GM12878 (cell line): Measurements from ENCODE around the gene OVCA2. TPM values are rescaled to one million over a fixed set of nuclear protein-coding genes. Genes with fewer than 3 reads are reported as not detected.

Source experiments
- BHLHE40 ChIP-seq, 2 experiments: fragments of 450-650 bp in 1 of 2; IDR thresholded peaks; 2 replicates each; pipeline ENCODE4 v1.6.1; 2011 to 2017; ENCODE audit warnings: low read depth in 2 of 2, borderline replicate concordance in 1 of 2, improper control_type of control experiment in 1 of 2, low read length in 1 of 2, mild to moderate bottlenecking in 1 of 2
- CHD4 ChIP-seq: fragments of 200-600 bp; sonication (generic); IDR thresholded peaks from 2 replicates; pipeline ENCODE4 v1.6.1; 2016; ENCODE audit warnings: mild to moderate bottlenecking
- CREM ChIP-seq: IDR thresholded peaks from 2 replicates; pipeline ENCODE4 v1.6.1; 2014; ENCODE audit warnings: antibody characterized with exemption, low read depth
- CTCF ChIP-seq, 3 experiments: IDR thresholded peaks in 2 of 3; conservative IDR thresholded peaks in 1 of 3; 2 replicates each; pipeline ENCODE4 v1.5.1; 2011; ENCODE audit warnings: low read depth in 3 of 3, low read length in 3 of 3, mild to moderate bottlenecking in 3 of 3, control low read depth in 2 of 3, moderate library complexity in 2 of 3, inconsistent platforms in 1 of 3, mixed read lengths in 1 of 3; ENCODE audit not compliant: control insufficient read depth in 2 of 3, insufficient read depth in 1 of 3; ENCODE audit errors: extremely low read depth in 1 of 3
- CUX1 ChIP-seq: IDR thresholded peaks from 2 replicates; pipeline ENCODE4 v1.6.1; 2012; ENCODE audit warnings: improper control_type of control experiment, low read depth, low read length; ENCODE audit not compliant: insufficient replicate concordance
- ESRRA ChIP-seq: IDR thresholded peaks from 2 replicates; pipeline ENCODE4 v1.6.1; 2012; ENCODE audit warnings: mild to moderate bottlenecking, low read length, improper control_type of control experiment
- GABPA ChIP-seq: IDR thresholded peaks from 2 replicates; pipeline ENCODE4 v1.6.1; 2014; ENCODE audit warnings: antibody characterized with exemption, low read depth, mild to moderate bottlenecking, inconsistent platforms
- HDGF ChIP-seq: fragments of 450-650 bp; IDR thresholded peaks from 2 replicates; pipeline ENCODE4 v1.6.1; 2016; ENCODE audit warnings: antibody characterized with exemption
- MAX ChIP-seq: IDR thresholded peaks from 2 replicates; pipeline ENCODE4 v1.6.1; 2012; ENCODE audit warnings: low read depth, low read length, improper control_type of control experiment
- MXI1 ChIP-seq: fragments of 150-350 bp; IDR thresholded peaks from 2 replicates; pipeline ENCODE4 v1.6.1; 2011; ENCODE audit warnings: low read depth, mild to moderate bottlenecking, inconsistent platforms, low read length, improper control_type of control experiment
- SIN3A ChIP-seq: IDR thresholded peaks from 2 replicates; pipeline ENCODE4 v1.6.1; 2012; ENCODE audit warnings: low read depth, low read length, improper control_type of control experiment
- TBL1XR1 ChIP-seq: IDR thresholded peaks from 2 replicates; pipeline ENCODE4 v1.6.1; 2012; ENCODE audit warnings: low read depth, low read length, improper control_type of control experiment
- ZNF24 ChIP-seq: fragments of 450-650 bp; IDR thresholded peaks from 2 replicates; pipeline ENCODE4 v1.6.1; 2017; ENCODE audit warnings: antibody characterized with exemption, mild to moderate bottlenecking
- ZNF592 ChIP-seq: fragments of 450-650 bp; IDR thresholded peaks from 2 replicates; pipeline ENCODE4 v1.6.1; 2017; ENCODE audit warnings: mild to moderate bottlenecking, moderate library complexity
- polyA plus RNA-seq, 11 experiments: library from polyadenylated mRNA; depleted of rRNA in 4 of 11; unstranded in 6 of 11; stranded (reverse) in 5 of 11; fragments of >200 nt; fragmentation: Nextera tagmentation in 4 of 11; fragmentation: Illumina TruSeq in 1 of 11; extraction: Ambion mirVana in 4 of 11; extraction: Trizol in 1 of 11; gene quantifications; 1 replicate in 1 of 11; 2 replicates in 10 of 11; pipeline versions ENCODE4 v1.2.1 to v1.2.3, GENCODE V29; 2011 to 2016; ENCODE audit warnings: inconsistent platforms in 2 of 11, missing spikeins in 2 of 11, low read depth in 1 of 11
- total RNA-seq, 4 experiments: library from RNA; depleted of rRNA in 3 of 4; stranded (reverse); fragments of >200 nt in 3 of 4; fragmentation: Illumina TruSeq in 1 of 4; extraction: Trizol in 1 of 4; gene quantifications; 2 replicates each; pipeline versions ENCODE4 v1.2.1 to v1.2.3, GENCODE V29; 2013 to 2021

The OVCA2 gene
- total and polyA plus RNA-seq, 10 of the 15 experiments (the other 5 are each of a cell fraction or from before 2014, with no cell fraction given), result 6.1 to 75.3 (median 40.7) TPM

- TF ChIP-seq CUX1 (no peak), CHD4 (no peak), CREM (0 out of 2 replicates have a peak, but pooled peaks have one; percentile 4), BHLHE40 (IDR thresholded peaks at IDR 0.05; ENCODE audit: borderline replicate concordance in 1 of 2, low read depth in 2 of 2, low read length in 1 of 2) (peak; percentile 70 to 88), GABPA (no peak), HDGF (peak; percentile 76; the same call in 1 of the 2 replicates), CTCF (IDR thresholded peaks at IDR 0.05 in 2 of 3, conservative IDR thresholded peaks at IDR 0.05 in 1 of 3; ENCODE audit: control insufficient read depth in 2 of 3, extremely low read depth in 1 of 3, insufficient read depth in 1 of 3, low read depth in 3 of 3, low read length in 3 of 3) (peak in 2 of 3 experiments; percentile 25 to 29; a peak in 4 of 6 replicates), ESRRA (no peak), SIN3A (peak; percentile 27; the same call in 1 of the 2 replicates), TBL1XR1 (0 out of 2 replicates have a peak, but pooled peaks have one; percentile 31), MXI1 (peak; percentile 94), ZNF592 (peak; percentile 70), ZNF24 (0 out of 2 replicates have a peak, but pooled peaks have one; percentile 23), MAX (peak; percentile 73; the same call in 1 of the 2 replicates)
These were observed 14.7 kb downstream of the OVCA2 start (continued) for GRCh38 chr17:2056206-2057174.
